PC-9 (cell line): ENCODE data around the gene TAS2R42.

Source experiments
- EZH2 ChIP-seq: fragments of 200-600 bp; sonication (generic); IDR thresholded peaks from 2 replicates; pipeline ENCODE4 v1.8.0; 2017; ENCODE audit warnings: antibody characterized with exemption, low read depth
- TF ChIP-seq, protein P1 (sequence below): fragments of 200-600 bp; sonication (generic); conservative IDR thresholded peaks from 2 replicates; pipeline ENCODE4 v1.6.1; 2017; ENCODE audit warnings: mixed run types, antibody characterized with exemption, mild to moderate bottlenecking, moderate library complexity

DNA sequence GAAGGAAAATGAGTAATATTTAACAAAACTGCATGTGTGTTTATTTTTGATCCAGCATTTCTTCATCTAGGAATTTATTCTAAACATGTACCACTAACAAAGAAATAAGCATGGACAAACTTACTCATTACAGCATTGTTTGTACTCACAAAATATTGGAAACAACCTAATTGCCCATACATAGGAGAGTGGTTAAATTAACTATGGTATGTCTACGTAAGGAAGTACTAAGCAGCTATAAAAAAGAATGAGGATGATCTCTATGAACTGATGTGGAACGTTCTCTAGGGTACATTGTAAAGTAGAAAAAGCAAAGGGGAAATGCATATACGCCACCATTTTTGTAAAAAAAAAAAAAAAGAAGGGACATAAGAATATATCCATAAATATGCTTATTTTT is 17.4 kb upstream of the TAS2R42 start:
- TF ChIP-seq, protein P1, sequence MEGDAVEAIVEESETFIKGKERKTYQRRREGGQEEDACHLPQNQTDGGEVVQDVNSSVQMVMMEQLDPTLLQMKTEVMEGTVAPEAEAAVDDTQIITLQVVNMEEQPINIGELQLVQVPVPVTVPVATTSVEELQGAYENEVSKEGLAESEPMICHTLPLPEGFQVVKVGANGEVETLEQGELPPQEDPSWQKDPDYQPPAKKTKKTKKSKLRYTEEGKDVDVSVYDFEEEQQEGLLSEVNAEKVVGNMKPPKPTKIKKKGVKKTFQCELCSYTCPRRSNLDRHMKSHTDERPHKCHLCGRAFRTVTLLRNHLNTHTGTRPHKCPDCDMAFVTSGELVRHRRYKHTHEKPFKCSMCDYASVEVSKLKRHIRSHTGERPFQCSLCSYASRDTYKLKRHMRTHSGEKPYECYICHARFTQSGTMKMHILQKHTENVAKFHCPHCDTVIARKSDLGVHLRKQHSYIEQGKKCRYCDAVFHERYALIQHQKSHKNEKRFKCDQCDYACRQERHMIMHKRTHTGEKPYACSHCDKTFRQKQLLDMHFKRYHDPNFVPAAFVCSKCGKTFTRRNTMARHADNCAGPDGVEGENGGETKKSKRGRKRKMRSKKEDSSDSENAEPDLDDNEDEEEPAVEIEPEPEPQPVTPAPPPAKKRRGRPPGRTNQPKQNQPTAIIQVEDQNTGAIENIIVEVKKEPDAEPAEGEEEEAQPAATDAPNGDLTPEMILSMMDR, result no peak
- TF ChIP-seq EZH2, result no peak
